HG02678 (cell line): ENCODE results near the gene CISH.

Source experiments
- ATAC-seq: cut with Tn5 transposase; IDR thresholded peaks from one replicate; pipeline ENCODE4 v1.9.1; 2021; ENCODE audit warnings: mild to moderate bottlenecking, moderate library complexity; ENCODE audit not compliant: unreplicated experiment

Gene CISH

DNA sequence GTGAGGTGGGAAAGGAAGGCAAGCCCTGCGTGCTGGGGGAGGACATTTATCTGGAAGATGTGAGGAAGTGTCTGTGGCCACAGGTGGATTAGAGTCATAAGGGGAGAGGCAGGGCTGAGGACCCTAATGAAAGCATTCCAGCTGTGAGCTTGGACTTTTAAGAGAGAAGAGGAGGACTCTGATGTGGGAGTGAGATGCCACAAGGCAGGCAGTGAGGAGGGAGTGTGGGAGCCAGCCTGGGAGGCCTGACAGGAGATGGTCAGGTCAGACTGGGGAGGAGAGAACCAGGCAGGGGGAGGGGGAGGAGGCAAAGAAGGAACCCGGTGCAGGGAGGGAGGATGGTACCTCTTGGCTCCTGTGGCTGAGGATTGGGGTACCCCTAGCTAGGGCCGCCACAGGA, 26.4 kb upstream of the CISH start:
- no peak for ATAC-seq

DNA sequence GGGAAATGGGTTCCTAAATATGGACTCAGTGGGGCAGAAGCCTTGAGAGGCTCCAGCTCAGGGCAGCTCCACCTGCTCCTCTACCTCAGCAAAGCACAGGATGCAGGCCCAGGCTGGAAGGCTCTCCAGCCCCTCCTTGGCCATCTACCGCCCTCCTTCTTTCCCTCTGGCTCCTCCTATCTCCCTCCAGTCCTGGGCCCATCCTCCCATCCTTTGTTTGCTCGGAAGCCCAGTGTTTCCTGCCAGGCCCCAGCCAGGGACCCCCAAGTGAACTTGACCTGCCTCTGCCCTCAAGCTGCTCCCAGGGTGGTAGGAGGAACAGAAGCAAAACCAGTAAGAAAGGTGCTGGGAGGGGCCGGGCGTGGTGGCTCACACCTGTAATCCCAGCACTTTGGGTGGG, 25.4 kb upstream of the CISH start:
- no peak for ATAC-seq

DNA sequence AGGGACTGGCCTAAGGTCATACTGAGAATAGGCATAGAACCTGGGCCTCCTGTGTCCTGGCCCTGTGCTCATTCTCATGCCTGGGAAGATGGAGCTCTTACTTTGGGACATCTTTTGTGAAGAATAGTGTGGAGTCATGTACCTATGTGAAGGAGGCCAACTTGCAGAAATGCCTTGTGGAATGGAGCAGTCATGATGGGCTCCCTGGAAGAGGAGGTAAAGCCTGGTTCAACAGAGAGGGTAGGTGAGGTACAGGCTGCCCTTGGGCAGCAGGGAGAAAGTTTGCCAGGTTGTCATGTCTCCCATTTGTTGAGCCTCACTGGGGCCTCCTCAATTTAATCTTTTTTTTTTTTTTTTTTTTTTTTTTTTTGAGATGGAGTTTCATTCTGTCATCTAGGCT, 23.5 kb upstream of the CISH start:
- ATAC-seq: no peak

DNA sequence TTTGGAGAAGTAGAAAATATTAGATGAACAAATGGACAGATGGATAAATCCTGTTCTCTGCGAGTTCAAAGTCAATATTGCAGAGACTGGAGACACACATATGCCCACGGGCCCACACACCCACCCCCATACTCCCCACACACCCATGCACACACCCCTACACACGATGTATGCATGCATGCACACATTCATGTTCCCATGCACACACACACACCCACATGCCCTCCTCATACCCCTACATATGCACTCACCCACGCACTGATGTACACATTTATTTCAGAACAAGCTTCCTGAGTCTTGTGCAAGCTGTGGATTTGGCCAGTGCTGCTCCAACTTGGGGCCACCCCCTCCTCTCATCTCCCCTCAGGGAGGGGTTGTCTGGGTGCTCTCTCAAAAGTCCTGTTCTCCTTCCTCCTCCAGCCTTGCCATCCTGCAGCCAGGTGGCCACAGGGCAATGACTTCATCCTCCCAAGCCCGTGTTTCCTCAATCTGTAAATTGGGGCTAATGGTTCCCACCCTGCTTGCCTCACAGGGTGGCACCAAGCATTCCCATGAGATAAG, 21.7 kb upstream of the CISH start:
- no peak for ATAC-seq

DNA sequence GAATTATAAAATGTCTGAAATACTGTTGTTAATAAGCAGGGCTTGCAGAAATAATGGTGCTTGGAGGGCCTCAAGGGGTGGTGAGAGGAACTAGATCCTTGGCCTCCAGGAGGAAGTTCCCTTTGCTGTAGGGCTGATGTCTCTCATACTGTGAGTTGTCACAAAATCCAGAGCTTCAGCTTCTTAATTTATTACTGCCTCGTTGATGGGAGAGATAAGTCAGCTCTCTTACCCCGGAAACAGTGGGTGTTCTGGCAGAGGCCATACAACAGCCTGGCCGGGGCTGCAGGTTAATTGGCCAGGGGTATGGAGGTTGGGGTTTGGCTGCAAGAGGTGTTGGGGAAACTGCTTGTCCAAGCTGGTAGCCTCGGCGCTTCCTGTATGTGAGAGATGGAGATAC, 20.9 kb upstream of the CISH start:
- no peak for ATAC-seq

DNA sequence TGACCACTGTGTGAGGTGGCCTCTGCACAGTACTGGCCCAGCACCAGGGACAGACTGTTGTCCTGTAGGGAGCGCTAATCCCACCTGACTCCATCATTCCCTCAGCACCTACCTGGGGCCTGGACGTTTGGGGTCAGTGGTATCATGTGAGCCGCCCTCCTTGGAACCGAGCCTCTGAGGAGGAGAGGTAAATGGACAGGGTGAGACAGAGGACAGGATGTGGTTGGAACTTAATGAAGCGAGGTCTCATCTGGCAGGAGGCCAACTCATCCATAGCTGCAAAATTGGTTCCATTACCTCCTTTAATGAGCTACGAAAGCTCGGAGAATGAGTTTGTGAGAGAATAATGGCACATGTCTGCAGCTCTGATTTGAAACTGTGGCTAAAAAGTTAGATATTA, 19.3 kb upstream of the CISH start:
- ATAC-seq: no peak

DNA sequence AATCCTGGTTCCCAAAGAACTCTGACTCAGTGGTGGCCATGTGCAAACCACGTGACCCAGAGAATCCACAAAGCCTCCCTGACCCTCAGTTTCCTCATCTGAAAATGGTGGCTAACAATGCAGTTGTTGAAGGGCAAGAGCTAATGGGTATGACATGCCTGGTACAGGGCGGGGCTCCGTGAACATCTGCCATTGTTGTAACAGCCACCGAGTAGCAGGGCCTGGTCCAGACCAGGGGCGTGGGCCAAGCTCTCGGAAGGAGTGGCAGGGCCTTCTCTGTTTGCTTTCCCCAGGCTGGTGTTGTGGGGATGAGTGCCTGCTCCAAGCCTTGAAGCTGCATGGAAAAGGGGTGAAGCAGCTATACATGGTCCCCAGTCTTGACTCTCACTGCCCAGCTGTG, 18.8 kb upstream of the CISH start:
- ATAC-seq: no peak

DNA sequence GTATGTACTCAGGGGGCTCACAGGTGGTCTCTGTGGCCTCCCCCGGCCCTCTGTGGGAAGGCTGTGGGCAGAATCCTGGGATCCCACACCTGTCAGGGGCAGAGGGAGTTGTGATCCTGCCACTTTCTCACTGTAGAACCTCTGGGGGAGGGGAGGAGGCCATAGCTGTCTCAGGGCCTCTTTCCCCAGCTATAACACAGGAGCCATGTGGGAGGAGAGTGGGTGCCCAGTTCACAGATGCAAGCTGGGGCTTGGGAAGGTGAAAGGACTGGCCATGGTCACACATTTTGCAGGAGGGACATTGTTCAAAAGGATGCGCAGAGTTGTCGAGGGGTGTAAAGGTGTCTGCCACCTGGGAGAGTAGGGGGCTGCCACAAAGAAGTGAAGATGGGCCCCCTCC, 17.0 kb upstream of the CISH start:
- no peak for ATAC-seq

DNA sequence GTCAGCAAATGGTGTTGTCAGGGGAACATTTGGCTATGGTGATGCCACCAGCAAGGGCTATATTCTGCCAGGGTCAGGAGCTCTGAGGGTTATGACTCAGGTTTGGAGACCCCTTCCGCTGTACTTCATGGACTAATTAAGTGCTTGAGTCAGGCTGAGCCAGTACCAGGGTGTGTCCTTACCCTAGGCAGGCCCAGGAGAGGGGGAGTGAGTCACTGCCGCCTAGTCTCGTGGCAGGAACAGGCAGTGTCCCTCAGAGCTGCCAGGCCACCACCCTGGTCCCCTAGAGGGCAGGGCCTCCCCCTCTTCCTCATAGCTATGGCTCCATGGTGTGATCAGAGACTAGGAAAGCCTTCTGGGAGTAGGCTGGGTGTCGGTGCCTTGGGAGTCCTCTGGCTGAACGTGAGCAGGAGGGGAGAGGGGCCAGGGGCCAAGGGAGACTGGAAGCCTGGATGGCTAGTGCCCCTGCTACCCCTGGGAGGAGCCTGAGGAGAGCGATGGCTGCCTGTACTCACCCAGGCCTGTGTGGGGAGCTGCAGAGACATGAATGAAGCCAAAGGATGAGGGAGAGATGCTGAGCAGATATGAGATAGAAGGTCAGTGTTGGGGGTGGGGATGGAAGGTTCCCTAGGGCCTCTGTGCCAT, 16.0 kb upstream of the CISH start:
- no peak for ATAC-seq

DNA sequence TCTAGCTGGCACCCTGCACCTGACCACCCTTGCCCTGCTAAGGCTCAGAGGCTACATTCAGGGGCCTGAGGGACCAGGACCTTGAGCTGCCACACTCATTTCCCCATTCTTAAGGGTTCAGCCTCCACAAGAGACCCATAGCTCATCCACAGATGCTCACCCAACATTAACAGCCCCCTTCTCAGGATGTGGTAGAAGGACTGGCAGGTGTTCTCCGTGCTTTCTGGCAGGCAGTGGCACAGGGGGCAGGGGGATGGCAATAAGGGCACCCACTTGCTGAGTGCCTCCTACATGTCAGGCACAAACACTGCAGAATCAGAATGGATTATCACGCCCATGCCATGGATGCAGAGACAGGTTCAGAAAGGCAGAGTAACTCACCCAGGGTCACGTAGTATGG, 14.8 kb upstream of the CISH start:
- ATAC-seq: no peak

DNA sequence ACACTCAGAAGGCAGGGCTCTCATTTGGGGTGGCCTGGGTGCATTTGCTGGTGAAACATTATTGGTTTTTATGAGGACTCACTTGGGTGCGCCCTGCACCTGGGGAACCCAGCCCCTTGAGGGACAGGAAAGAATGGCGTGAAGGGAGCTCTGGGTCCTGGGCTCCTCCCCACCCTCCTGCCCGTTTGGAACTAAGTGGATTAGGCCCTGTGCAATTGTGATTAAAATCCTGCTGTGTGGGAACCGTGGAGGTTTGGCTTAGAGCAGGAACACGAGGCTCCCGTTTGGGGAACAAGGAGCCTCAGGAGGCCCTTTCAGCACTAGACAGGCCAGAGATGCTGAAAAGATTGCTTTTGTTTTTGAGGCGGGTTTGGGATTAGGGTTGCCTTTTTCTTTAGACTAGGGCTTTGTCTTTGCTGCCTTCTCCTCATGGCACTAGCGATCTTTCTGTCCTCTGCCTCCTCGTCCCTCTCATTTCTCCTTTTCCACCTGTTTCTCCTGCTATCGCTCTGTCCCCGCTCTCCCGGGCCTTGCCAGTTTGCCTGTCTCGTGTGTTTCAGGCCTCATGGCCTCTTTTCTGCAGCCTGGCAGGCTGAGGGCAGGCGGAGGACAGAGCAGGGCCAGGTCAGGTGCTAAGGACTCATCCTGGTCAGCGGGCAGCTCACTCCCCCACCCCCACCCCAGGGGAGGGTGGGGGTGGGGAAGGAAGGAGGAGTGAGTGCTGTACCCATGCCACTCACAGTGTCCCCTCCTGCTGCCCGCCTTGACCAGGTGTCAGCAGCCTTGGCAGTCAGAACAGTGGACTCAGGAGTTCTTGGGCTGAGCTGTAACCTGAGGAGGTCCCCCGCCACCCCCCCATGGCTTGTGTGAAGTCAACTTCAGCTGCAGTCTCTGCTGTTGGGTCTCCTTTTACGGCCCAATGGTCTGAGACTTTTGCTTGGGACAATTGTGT, 13.9 kb upstream of the CISH start:
- no peak for ATAC-seq

DNA sequence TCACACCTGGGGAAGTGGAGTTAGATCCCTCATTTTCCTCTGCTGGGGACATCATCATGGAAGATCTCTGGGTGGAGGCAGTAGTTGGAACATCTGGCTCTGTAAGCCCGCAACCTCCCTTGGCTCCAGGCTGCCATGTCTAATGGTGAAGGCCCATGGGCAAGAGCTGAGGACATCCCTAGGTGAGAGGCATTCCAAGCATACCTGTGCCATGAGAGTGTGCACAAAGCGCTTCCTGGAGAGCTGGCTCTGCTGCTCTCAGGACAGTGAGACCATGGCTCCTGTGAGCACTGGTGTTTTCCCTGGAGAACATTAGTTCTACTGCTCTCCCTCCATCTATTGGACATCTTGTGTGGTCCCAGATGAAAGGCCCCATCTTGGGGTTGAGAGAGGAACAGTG, 13.1 kb upstream of the CISH start:
- no peak for ATAC-seq

DNA sequence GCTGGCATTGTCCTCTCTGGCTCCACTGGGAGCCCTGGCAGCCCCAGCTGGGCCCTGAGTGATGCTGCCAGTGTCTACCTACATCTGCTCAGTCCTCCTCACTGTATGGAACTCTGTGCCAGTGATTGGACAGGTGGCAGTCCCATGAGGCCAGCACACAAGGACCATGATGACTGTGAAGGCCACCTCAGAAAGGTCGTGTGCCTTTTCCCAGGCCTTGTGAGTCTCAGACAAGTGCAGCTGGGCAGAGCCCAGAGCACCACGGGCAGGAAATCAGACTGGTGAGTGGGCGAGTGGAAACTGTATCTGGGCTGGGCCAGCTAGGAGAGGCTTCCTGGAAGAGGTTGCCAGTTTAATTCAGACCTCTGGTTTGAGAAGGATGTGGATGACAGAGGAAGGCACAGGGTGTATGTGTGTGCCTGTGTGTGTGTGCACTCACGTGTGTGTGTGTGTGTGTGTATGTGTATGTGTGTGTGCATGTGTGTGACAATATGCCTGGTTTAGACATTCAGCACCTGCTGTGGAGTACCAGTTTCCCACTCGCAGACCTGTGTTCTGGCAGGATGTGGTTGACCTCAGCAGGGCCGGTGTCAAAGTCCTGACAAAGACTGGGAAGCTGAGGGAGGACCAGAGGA, 12.4 kb upstream of the CISH start:
- peak; percentile 67 for ATAC-seq

DNA sequence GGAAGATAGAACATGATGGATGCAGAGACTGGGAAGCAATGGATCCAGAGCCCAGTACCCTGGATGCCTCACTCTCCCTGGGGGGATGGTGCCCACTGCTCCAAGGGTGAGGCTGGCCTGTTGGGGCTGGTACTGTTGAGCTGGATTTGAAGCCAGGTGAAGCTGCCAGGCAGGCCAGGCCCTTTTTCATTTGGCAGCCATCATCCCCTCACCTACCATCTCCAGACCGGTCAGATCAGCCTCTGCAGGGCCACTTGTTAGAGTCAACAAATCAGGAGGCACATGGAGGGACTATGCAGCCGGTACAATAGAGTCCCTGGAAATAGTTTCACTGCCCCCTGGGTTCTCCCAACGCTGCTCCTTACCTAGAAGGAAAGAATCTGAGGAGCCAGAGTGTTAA, 11.3 kb upstream of the CISH start:
- ATAC-seq: no peak

DNA sequence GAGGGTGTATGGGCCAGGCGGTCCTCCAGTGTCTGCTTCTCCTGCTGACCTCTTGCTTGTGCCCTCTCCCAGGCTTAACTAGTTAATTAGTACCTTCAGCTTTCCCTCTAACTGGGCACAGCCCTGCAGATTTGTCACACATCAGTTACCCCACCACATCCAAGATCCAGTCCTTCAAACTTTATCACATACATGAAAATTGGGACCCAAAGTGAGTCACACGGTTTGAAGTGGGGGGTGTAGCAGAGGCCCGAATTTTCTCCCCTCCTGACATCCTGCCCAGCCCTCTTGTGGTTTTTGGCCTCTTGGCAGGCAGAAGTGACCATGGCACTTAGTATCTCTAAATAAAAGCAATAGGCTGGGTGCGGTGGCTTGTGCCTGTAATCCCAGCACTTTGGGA, 9.2 kb upstream of the CISH start:
- ATAC-seq: no peak

DNA sequence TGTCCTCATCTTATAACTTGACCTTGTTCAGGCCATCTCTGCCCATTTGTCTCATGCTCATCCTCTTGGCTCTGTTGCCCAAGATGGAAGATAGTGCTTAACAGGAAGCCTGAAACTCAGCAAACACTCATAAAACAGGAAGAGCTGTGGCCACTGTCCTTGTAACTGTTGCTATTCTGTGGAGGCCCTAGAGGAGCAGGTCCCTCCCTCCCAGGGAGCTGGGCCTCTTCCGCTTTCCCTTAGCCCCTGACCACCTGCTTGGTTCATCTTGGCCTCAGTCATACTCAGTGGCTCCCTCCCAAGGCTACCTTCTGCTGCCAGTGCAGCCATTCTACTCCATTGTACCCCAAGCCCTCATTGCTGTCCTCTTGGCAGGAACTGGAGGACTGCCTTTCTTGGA, 8.8 kb upstream of the CISH start:
- ATAC-seq: no peak

DNA sequence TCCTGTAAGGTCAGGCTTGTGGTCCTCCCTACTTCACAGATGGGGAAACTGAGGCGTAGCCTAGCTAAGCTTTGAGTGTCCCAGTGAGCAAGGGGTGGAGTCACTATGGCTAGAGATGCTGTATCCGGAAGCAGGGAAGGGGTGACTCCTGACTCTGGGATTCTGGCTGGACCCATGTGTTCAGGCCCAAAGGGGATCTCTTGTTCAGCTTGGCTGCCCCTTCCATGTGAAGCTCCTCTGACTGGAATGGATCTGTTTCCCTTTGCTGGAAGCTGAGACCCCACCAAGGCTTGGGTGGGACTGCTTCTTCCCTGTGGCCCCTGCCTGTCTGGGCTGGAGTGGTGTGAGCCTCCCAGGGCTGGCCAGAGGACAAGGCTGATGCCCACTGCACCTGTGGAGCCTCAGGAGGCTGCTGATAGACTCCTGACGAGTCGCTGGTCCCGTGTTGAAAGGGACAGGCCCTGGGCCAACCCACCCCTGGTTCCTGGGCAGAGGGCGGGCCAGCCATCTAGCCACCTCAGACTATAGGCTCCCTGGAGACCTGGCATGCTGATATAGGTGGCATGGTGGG, 6.4 kb upstream of the CISH start:
- ATAC-seq: no peak

DNA sequence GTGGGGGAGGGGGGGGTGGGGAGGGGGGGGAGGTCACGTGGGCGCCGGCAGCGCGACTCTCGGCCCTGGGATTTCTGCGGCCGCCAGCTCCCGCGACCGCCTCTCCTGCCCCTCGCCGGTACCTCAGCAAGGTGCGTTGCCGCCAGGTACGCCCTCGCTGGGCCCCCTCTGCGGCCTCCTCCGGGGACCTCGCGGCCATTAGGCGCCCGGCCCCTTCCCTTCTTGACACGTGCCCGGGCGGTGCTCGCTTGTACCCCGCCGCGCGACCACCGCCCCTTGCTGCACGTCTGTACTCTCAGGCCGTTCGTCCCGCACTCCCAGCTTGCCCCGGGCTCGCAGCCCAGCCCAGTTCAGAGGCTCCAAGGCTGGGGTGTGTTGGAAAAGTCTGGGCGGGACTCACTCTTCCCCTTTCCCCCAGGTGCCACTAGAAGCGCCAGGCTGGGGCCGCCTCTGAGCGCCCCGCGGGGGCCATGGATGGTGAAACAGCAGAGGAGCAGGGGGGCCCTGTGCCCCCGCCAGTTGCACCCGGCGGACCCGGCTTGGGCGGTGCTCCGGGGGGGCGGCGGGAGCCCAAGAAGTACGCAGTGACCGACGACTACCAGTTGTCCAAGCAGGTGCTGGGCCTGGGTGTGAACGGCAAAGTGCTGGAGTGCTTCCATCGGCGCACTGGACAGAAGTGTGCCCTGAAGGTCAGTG, 5.7 kb upstream of the CISH start, which contains the start of gene MAPKAPK3:
Gene MAPKAPK3 (plus strand): TSS at position 56 of the 696 bp plus-strand sequence. CDS start 415 bp downstream, at position 471.
- ATAC-seq: peak; percentile 6

DNA sequence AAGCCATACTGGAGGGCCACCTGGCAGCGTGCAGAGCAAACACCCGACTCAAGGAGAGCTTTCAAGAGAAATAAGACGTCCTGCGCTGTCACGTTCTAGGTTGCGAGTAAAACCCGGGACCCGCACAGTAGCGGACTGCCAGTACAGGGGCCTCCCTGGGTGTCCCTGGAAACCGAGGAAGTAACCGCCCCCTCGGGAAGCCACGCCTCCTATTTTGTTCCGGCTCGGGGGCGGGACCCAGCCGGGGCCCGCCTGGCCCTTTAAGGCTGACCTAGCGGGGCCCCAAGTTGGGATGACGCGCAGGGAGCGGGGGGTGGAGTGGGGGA, 5.2 kb upstream of the CISH start:
- ATAC-seq: peak; percentile 75

DNA sequence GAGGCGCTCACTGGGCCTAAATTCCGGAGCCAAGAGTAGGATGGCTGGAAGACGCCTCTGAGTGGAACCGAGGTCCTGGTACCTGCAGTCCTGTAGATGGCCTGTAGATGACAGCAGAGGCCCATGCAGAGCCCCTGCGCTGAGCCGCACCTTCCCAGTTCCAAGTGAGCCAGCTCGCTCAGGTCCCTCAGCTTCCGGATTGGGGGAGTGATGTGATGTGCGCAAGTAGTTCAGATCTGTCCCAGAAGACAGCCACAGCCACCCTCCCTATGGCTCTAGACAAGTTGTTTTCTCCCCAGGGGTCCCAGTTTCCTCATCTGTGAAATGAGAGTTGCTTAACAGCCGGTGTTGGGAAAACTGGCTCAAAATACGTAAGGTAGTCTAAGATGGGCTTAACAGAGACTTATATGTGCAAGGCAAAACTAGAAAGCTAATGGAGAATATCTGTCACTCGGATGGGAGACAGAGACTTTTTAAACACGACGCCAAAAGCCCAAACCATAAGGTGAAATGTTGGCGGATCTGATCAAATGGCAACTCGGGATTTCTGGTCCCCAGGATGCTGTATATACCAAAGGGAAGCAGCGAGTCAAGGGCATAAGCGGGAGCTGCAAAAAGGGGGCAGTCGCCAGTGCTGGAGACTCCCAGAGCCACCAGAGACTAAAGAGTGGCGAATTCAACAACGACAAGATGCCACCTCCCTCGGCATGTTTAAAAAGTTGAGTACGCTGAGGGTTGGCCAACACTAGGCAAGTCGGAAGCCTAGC, 4.6 kb upstream of the CISH start:
- peak; percentile 31 for ATAC-seq
